GM08714 (cell line): ENCODE measurements around the gene SERPINA12.

ENCODE experiments used
- H3K4me3 ChIP-seq: fragments of 200-500 bp; sonication (Bioruptor generic); 2 replicates; pipeline ENCODE4 v1.5.1; 2014; ENCODE audit warnings: mild to moderate bottlenecking, low read length, inconsistent platforms
- ZNF274 ChIP-seq: IDR thresholded peaks from 2 replicates; pipeline ENCODE4 v1.6.1; 2012; ENCODE audit warnings: mild to moderate bottlenecking, low read depth, low read length

SERPINA12 gene

GRCh38 chr14:94509356-94509755 is at the start of gene SERPINA12:
TSS of gene SERPINA12 (minus strand) at chr14:94509469. CDS start at chr14:94498397, 11,072 bp downstream.
- no peak within 1 kb of the TSS for H3K4me3 ChIP-seq
- TF ChIP-seq ZNF274 = no peak

GRCh38 chr14:94558842-94559241 is 49.6 kb upstream of the SERPINA12 start:
- no peak overlapping the region for H3K4me3 ChIP-seq
- no peak for TF ChIP-seq ZNF274

DNA sequence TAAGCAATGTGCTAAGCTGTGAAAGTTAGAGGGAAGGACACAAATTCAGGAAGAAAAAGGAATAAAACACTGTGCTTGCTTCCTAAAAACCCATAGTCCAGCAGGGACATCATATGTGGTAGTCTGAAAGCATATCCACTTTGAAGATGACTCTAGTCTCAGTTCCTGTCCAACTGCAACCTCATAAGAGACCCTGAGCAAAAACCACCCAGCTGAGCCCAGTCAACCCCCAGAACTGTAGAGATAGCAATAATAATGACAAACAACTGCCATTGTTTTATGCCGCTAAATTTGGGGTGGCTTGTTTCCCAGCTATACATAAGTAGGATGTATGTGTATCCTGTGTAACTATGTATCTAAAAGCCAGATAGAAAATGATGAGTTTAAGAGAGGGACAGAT is 48.1 kb upstream of the SERPINA12 start:
- no peak overlapping the region for H3K4me3 ChIP-seq
- TF ChIP-seq ZNF274 = no peak

GRCh38 chr14:94555991-94556390 is 46.7 kb upstream of the SERPINA12 start:
- TF ChIP-seq ZNF274 = no peak
- H3K4me3 ChIP-seq = no peak overlapping the region

- H3K4me3 ChIP-seq = no peak overlapping the region
- TF ChIP-seq ZNF274 = no peak
These were observed 40.8 kb upstream of the SERPINA12 start for GRCh38 chr14:94550041-94550440.

DNA sequence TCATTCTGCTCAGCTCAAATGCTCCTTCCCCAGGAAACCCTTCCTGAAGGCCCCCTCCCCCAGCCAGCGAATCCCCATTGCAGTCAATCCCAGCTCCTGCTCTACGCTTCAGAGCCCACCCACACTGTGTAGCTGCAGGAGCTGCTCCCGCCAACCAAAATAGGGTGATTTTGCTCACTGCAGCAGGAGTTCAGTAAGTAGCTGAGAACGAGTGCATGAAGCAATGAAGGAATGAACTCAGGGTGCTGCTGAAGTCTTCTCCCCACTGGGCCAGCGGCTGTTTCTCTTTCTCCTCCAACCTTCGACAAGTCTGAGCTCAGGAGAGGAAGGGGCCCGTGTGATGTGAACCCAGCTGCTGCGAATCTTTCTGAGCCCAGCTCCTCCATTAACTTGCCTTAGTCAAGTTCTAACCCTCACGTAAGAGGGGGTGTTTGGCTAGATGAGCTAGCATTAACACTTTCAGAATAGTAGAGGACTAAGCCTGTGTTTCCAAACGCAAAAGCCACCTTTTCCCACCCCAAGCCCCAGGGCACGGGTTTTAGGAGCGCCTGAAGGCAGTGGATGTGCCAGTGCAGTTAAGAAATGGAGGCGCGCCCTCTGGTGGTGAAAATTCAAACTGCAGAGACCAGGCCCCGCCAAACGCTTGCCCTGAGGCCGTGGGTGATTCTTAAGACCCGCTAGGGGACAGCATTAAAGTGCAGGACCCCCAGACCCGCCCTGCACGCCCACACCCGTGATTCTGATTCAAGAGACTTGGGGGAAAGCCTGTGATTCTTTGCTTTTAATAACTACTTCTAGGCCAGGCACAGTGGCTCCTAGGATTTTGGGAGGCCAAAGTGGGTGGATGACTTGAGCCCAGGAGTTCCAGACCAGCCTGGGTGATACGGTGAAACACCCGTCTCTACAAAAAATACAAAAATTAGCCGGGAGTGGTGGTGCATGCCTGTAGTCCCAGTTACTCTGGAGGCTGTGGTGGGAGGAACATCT is 40.0 kb upstream of the SERPINA12 start:
- no peak overlapping the region for H3K4me3 ChIP-seq
- TF ChIP-seq ZNF274 = no peak

- TF ChIP-seq ZNF274 = no peak
- no peak overlapping the region for H3K4me3 ChIP-seq
These were observed 39.1 kb upstream of the SERPINA12 start for GRCh38 chr14:94548131-94548998.

GRCh38 chr14:94547726-94548125 is 38.5 kb upstream of the SERPINA12 start:
- no peak for TF ChIP-seq ZNF274
- no peak overlapping the region for H3K4me3 ChIP-seq

DNA sequence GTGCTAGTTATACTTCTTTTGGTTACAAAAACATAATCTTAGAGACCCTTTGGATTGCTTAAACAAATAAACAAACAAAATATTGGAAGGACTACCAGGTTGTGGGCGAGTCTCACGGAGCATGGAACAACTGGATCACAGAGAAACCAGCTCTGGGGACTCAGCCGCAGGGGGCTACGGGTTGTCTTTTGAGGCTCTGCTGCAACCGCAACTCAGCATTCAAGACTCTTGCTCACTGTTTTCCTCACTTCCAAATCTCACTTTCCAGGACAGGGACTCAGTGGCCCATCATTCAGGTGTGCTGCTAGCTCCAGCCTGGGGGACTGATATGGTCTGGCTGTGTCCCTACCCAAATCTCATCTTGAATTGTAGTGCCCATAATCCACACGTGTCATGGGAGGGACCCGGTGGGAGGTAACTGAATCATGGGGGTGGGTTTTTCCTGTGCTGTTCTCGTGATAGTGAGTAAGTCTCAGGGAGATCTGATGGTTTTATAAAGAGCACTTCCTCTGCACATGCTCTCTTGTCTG is 37.9 kb upstream of the SERPINA12 start:
- H3K4me3 ChIP-seq = no peak overlapping the region
- no peak for TF ChIP-seq ZNF274

- TF ChIP-seq ZNF274 = no peak
- no peak overlapping the region for H3K4me3 ChIP-seq
These were observed 36.0 kb upstream of the SERPINA12 start for GRCh38 chr14:94545131-94545841.

DNA sequence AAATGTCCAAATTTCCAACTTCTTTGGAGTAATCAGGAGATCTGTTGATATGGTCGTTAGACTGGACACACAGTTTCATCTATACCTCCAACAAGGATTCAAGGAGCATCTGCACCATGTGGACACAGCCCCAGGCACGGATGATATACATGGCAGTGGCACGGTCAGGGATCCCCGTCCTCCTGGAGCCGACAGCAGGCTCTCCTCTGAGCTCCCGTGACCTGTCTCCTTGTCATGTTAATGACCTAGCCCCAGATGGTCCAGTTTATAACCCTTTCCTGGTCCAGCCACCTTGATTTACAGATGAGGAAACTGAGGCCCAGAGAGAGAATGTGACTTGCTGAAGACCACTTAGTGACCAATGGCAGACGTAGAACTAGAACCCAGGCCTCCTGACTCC is 35.5 kb upstream of the SERPINA12 start:
- no peak for TF ChIP-seq ZNF274
- no peak overlapping the region for H3K4me3 ChIP-seq

DNA sequence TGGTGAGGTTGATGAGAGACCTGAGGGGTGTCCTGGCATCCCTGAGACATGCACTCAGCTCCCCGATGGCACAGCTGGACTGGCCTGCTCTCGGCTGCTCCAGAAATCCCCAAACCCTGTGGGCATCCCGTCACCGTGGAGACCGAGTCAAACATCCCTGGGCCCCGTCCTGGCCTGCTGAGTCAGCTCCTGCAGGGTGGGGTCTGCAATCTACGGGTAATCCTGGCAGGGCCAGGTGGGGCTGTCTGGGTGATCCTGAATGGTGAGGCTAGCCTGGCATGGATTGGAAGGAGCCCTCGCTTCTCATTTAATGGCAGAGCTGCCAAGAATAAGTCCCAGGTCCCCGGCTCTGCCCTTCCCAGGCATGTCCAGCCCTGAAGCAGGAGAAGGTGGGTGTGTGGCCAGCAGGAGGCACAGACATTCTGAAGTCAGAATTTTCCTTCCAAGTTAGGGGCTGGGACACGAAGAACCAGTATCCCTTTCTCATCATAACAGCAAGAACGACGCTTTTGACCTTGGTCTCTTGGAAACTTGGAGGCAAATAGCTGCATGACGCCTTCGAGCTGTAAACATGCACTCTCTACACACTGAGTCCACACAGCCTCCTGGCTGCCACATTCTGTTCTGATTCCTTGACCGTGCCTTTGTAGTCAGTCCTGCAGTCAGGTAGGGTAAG is 34.3 kb upstream of the SERPINA12 start:
- TF ChIP-seq ZNF274 = no peak
- H3K4me3 ChIP-seq = no peak overlapping the region

GRCh38 chr14:94542811-94543440 is 33.7 kb upstream of the SERPINA12 start:
- no peak overlapping the region for H3K4me3 ChIP-seq
- TF ChIP-seq ZNF274 = no peak
